ENCODE results near the gene AGMO. TPM values are rescaled to one million over a fixed set of nuclear protein-coding genes. Genes with fewer than 3 reads are reported as not detected.

Gene AGMO
- total and polyA plus RNA-seq, 2 donors (not counting 1 experiment from before 2014, with no cell fraction given) = not detected

DNA sequence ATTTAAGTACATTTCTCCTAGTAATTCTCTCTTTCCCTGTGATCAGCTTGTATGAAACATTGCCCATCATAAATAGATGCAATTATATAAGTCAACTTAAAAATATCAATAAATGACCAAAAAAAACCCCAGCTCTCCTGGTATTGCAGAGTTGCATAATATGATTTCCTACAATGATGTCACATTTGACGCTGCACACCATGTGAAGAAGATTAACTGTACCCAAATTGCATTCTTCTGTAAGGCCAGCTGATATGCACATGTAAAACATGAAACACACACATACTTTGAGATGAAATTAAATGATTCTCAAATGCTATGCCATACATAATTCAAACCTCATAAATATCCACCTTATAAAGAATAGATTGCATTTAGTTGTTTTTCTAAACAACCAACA lies 115.5 kb downstream of the AGMO start:
- Mint-ChIP-seq H3K27ac (no peak overlapping the region), H3K9me3 (ENCODE audit: insufficient read depth) (peaks cover 2% of the 10 kb centered on the region), H3K27me3 (no peaks in the 10 kb centered on the region), H3K4me3 (no peak overlapping the region), H3K4me1 (no peaks in the 10 kb centered on the region)
- TF ChIP-seq, protein P1, sequence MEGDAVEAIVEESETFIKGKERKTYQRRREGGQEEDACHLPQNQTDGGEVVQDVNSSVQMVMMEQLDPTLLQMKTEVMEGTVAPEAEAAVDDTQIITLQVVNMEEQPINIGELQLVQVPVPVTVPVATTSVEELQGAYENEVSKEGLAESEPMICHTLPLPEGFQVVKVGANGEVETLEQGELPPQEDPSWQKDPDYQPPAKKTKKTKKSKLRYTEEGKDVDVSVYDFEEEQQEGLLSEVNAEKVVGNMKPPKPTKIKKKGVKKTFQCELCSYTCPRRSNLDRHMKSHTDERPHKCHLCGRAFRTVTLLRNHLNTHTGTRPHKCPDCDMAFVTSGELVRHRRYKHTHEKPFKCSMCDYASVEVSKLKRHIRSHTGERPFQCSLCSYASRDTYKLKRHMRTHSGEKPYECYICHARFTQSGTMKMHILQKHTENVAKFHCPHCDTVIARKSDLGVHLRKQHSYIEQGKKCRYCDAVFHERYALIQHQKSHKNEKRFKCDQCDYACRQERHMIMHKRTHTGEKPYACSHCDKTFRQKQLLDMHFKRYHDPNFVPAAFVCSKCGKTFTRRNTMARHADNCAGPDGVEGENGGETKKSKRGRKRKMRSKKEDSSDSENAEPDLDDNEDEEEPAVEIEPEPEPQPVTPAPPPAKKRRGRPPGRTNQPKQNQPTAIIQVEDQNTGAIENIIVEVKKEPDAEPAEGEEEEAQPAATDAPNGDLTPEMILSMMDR (IDR thresholded peaks at IDR 0.05) = no peak
- TF ChIP-seq EZH2 (IDR thresholded peaks at IDR 0.05; ENCODE audit: borderline replicate concordance, insufficient read depth, low read depth, low read length, poor library complexity, severe bottlenecking) = no peak
- Histone ChIP-seq H4K20me1 (ENCODE audit: control insufficient read depth, insufficient read depth, low read length, poor library complexity, severe bottlenecking) (no peaks in the 10 kb centered on the region), H3K4me3 (ENCODE audit: control extremely low read depth in 1 of 5, extremely low read depth in 1 of 5, insufficient read depth in 1 of 5, low read depth in 2 of 5, low read length in 4 of 5) (no peak overlapping the region), H3K27me3 (replicated peaks in 1 of 4; ENCODE audit: control extremely low read depth in 1 of 4, control insufficient read depth in 3 of 4, insufficient read depth in 4 of 4, low read length in 3 of 4) (no peaks in the 10 kb centered on the region), H2AFZ (ENCODE audit: insufficient read depth, low read depth, low read length, poor library complexity, severe bottlenecking) (no peak overlapping the region), H3K36me3 (replicated peaks in 1 of 2; ENCODE audit: control extremely low read depth in 1 of 2, control insufficient read depth in 1 of 2, extremely low read depth in 1 of 2, insufficient read depth in 2 of 2, low read length in 1 of 2) (no peaks in the 10 kb centered on the region), H3K4me1 (ENCODE audit: control insufficient read depth in 2 of 2, insufficient read depth in 2 of 2, low read length in 2 of 2) (no peaks in the 10 kb centered on the region), H3K4me2 (replicated peaks; ENCODE audit: low read depth, low read length, poor library complexity, severe bottlenecking) (no peak overlapping the region), H3K9ac (ENCODE audit: low read length) (no peak overlapping the region), H3K9me3 (ENCODE audit: control extremely low read depth in 1 of 3, control insufficient read depth in 2 of 3, insufficient read depth in 1 of 3, low read length in 2 of 3) (no peaks in the 10 kb centered on the region), H3K27ac (ENCODE audit: low read length in 2 of 2) (no peak overlapping the region), H3K79me2 (ENCODE audit: control insufficient read depth, insufficient read depth, low read length) (no peaks in the 10 kb centered on the region)
- ATAC-seq (ENCODE audit: low read depth) = no peak
- ChIA-PET POLR2A (no interaction called here), CTCF (no interaction called here)
- no peak for DNase-seq
- intact Hi-C loops (cut with micrococcal nuclease) = no loop called here
- WGBS (ENCODE audit: insufficient coverage) = 60% methylated on average over 1 of the region's 1 CpG

DNA sequence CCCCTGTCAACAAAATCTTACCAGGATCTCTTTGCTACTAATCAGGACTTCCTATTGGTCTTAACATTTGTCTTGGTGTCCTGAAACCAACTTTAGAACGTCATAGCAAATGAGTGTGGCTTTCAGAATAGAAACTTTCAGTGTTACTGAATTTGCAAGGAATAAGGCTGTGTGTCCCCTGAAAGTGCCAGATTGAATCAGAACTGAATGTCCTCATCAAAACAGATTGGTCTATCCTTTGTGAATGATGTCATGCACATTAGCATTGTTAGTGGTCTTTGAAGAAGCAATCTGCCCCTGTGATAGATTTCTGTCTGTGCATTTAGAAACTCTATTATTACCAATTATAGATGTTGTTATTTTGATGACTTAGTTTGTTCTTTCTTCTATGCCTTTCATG lies 119.9 kb downstream of the AGMO start:
- Histone ChIP-seq H3K9ac (ENCODE audit: low read length) (no peak overlapping the region), H3K4me1 (ENCODE audit: control insufficient read depth in 2 of 2, insufficient read depth in 2 of 2, low read length in 2 of 2) (no peaks in the 10 kb centered on the region), H2AFZ (ENCODE audit: insufficient read depth, low read depth, low read length, poor library complexity, severe bottlenecking) (no peak overlapping the region), H3K4me3 (ENCODE audit: control extremely low read depth in 1 of 5, extremely low read depth in 1 of 5, insufficient read depth in 1 of 5, low read depth in 2 of 5, low read length in 4 of 5) (no peak overlapping the region), H3K36me3 (replicated peaks in 1 of 2; ENCODE audit: control extremely low read depth in 1 of 2, control insufficient read depth in 1 of 2, extremely low read depth in 1 of 2, insufficient read depth in 2 of 2, low read length in 1 of 2) (no peaks in the 10 kb centered on the region), H3K27me3 (replicated peaks in 1 of 4; ENCODE audit: control extremely low read depth in 1 of 4, control insufficient read depth in 3 of 4, insufficient read depth in 4 of 4, low read length in 3 of 4) (no peaks in the 10 kb centered on the region), H4K20me1 (ENCODE audit: control insufficient read depth, insufficient read depth, low read length, poor library complexity, severe bottlenecking) (no peaks in the 10 kb centered on the region), H3K27ac (ENCODE audit: low read length in 2 of 2) (no peak overlapping the region), H3K4me2 (replicated peaks; ENCODE audit: low read depth, low read length, poor library complexity, severe bottlenecking) (no peak overlapping the region), H3K79me2 (ENCODE audit: control insufficient read depth, insufficient read depth, low read length) (no peaks in the 10 kb centered on the region), H3K9me3 (ENCODE audit: control extremely low read depth in 1 of 3, control insufficient read depth in 2 of 3, insufficient read depth in 1 of 3, low read length in 2 of 3) (peaks cover 0 to 1% (median 0%) of the 10 kb centered on the region in 3 donors)
- Mint-ChIP-seq H3K27ac (no peak overlapping the region), H3K27me3 (no peaks in the 10 kb centered on the region), H3K4me3 (no peak overlapping the region), H3K9me3 (ENCODE audit: insufficient read depth) (peaks cover 2% of the 10 kb centered on the region), H3K4me1 (no peaks in the 10 kb centered on the region)
- 78% methylated on average over 1 of the region's 1 CpG for WGBS (ENCODE audit: insufficient coverage)
- POLR2A ChIA-PET = no interaction called here
- no peak for ATAC-seq (ENCODE audit: low read depth)
- TF ChIP-seq, protein P1 (IDR thresholded peaks at IDR 0.05) = no peak
- no peak for TF ChIP-seq EZH2 (IDR thresholded peaks at IDR 0.05; ENCODE audit: borderline replicate concordance, insufficient read depth, low read depth, low read length, poor library complexity, severe bottlenecking)
- intact Hi-C loops (cut with micrococcal nuclease) = no loop called here
- CTCF ChIA-PET = no interaction called here
- no peak for DNase-seq

All from B cell (primary cell).